Large intestine (tissue), 3 donors: Measurements from ENCODE around the gene CHRM3. TPM values are rescaled to one million over a fixed set of nuclear protein-coding genes. Genes with fewer than 3 reads are reported as not detected.
"Not testable (repeated sequence)": the region's sequence is repeated elsewhere in the genome, so short reads cannot be mapped to it uniquely, and the experiment has no call there.

ENCODE experiments used
- DNase-seq, 2 donors: peaks; one replicate each; pipeline versions ENCODE4 v3.0.0 to v3.0.0-alpha.2; 2013
- H3K27ac ChIP-seq: one replicate; pipeline ENCODE4 v1.5.1; 2013; ENCODE audit warnings: low read length
- H3K27me3 ChIP-seq: 2 replicates; pipeline ENCODE4 v1.6.1; 2013; ENCODE audit warnings: low read length; ENCODE audit not compliant: control insufficient read depth, insufficient read depth
- H3K36me3 ChIP-seq: 2 replicates; pipeline ENCODE4 v1.6.1; 2013; ENCODE audit warnings: low read length; ENCODE audit not compliant: control insufficient read depth, insufficient read depth
- H3K4me1 ChIP-seq: one replicate; pipeline ENCODE4 v1.6.1; 2013; ENCODE audit warnings: low read length; ENCODE audit not compliant: control insufficient read depth, insufficient read depth
- H3K4me3 ChIP-seq: one replicate; pipeline ENCODE4 v1.5.1; 2013; ENCODE audit warnings: low read length
- H3K9me3 ChIP-seq: one replicate; pipeline ENCODE4 v1.6.1; 2013; ENCODE audit warnings: mild to moderate bottlenecking, low read depth, low read length, moderate library complexity; ENCODE audit not compliant: control insufficient read depth
- WGBS: methylation state at CpG from one replicate; pipeline ENCODE4 v1.1.5; 2013; ENCODE audit warnings: low lambda C conversion rate; ENCODE audit not compliant: insufficient coverage; 5-methylcytosine and 5-hydroxymethylcytosine counted together
- polyA plus RNA-seq: library from polyadenylated mRNA; unstranded; fragments of 120-200 nt; gene quantifications from one replicate; pipeline ENCODE4 v1.2.1, GENCODE V29; 2013

Gene CHRM3
- polyA plus RNA-seq, 1 donor, result 9.5 TPM

DNA sequence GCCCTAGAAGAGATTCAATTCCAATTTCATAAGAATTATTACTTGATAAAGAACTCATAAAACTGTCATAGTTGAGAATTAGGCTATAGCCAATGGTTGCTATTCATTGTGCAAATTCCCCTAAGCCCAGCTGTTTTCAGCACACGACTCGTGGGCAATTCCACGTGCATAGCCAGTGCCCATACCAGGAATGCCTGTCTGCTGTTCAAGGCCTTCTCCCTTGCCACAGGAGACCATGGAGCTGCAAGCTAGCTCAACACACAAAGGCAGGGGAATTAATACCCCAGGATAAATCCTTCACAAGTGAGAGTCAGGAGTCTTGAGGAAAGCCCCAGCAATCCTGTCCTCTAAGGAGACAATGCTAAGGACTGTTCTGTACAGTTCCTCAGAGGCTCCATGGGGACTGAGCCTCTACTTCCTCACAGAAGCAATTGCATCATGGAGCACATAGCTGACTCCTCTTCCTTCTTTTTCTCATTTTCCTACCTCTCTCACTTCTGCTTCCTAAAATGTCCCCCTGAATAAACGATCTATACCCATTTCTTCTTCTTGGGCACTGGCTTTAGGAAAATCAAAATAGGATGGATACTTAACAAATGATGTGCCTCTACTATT is 19.1 kb upstream of the CHRM3 start:
- Histone ChIP-seq H3K27ac (no peak overlapping the region), H3K27me3 (no peaks in the 10 kb centered on the region), H3K4me1 (peaks cover 2% of the 10 kb centered on the region), H3K9me3 (no peaks in the 10 kb centered on the region), H3K4me3 (no peak overlapping the region), H3K36me3 (no peaks in the 10 kb centered on the region)
- no peak for DNase-seq
- WGBS, result 100% methylated on average over 1 of the region's 4 CpGs

DNA sequence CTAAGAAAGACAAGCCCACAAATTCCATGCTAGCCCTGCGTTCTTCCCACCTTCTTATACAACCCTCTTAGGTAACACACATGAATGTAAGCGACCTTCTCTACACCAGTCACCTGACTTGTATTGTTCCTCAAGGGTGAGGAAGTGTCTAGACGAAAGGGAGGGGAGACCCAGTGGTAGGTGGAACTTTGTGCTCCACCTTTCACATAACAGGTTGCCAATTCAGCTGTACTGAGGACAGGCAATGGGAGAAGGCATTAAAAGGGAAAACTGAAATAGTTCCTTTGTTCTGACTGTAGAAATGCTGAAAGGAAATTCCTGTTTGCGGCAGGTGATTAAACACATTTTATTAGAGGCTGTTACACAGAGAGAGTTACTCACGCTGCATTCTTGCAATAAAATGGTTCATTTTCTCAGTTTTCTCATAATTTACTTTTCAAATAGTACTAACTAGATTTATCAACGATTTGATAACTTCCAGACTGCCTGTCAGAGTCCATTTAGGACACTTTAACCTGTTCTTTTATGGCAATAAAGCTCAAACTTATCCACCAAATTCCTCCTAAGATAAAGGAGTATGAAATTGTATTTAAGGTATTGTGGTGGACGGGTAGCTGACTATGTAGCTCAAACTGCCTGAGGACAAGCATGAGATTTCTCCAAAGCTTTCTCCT is 17.8 kb upstream of the CHRM3 start:
- Histone ChIP-seq H3K36me3 (no peaks in the 10 kb centered on the region), H3K4me1 (peaks cover 2% of the 10 kb centered on the region), H3K27me3 (no peaks in the 10 kb centered on the region), H3K9me3 (no peaks in the 10 kb centered on the region), H3K4me3 (no peak overlapping the region), H3K27ac (peak overlapping the region; percentile 47)
- WGBS, result 35% methylated on average over 2 of the region's 7 CpGs
- peak; percentile 81 to 95 for DNase-seq

DNA sequence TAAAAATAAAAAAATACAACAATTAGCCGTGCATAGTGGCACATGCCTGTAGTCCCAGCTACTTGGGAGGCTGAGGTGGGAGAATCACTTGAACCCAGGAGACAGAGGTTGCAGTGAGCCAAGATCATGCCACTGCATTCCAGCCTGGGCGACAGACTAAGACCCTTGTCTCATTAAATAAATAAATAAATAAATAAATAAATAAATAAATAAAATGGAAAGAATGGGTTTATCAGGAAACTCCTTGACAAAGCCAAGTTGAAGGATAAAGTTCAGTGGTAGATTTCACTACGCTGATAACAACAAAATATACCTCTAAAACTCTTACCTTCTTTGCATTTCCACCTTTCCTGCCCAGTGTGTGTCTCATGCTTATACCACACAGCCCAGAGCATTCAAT is 15.5 kb upstream of the CHRM3 start:
- H3K9me3 ChIP-seq, H3K36me3 ChIP-seq, H3K4me3 ChIP-seq, H3K4me1 ChIP-seq, H3K27me3 ChIP-seq, H3K27ac ChIP-seq, DNase-seq: not testable (repeated sequence)
- 58% methylated on average over 2 of the region's 3 CpGs for WGBS

DNA sequence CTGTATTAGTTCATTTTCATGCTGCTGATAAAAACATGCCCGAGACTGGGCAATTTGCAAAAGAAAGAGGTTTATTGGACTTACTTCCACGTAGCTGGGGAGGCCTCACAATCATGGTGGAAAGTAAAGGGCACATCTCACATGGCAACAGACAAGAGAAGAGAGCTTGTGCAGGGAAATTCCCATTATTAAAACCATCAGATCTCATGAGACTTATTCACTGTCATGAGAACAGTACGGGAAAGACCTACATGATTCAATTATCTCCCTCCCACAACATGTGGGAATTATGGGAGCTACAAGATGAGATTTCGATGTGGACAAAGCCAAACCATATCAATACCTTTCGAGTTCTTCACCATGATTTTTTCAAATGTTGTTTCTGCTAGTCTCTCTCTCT is 3.7 kb upstream of the CHRM3 start:
- no CpG with 5 or more reads among the region's 5 CpGs for WGBS
- peaks cover 15% of the 10 kb centered on the region for H3K27me3 ChIP-seq
- no peak overlapping the region for H3K27ac ChIP-seq

DNA sequence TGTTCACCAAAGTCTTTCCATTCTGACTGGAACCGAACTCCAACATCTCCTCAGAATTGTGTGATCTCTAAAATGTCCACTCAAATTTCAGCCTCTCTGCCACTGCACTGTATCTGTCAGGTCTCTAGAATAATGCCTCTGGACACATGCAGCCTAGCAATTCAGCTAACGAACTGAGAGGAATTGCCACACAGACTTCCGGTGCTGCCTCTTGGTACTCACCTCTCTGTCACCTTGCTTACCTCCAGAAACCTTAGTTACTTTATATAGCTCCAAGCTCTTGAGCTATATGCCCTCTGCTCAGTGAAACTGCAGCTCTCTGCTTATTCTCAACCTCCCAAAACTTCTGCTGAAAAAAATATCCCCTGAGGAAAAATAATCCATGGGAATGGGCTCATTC is 2.7 kb upstream of the CHRM3 start:
- Histone ChIP-seq H3K4me1 (no peaks in the 10 kb centered on the region), H3K27ac (no peak overlapping the region), H3K27me3 (peaks cover 22% of the 10 kb centered on the region), H3K36me3 (no peaks in the 10 kb centered on the region), H3K4me3 (no peak overlapping the region), H3K9me3 (peaks cover 3% of the 10 kb centered on the region)
- DNase-seq, result no peak
- 83% methylated on average over 1 of the region's 3 CpGs for WGBS

More for the DNA sequence above, 3.7 kb upstream of the CHRM3 start:
- H3K36me3 ChIP-seq, result no peaks in the 10 kb centered on the region
- no peak for DNase-seq
- H3K4me1 ChIP-seq, result no peaks in the 10 kb centered on the region
- peaks cover 3% of the 10 kb centered on the region for H3K9me3 ChIP-seq
- H3K4me3 ChIP-seq, result no peak overlapping the region

DNA sequence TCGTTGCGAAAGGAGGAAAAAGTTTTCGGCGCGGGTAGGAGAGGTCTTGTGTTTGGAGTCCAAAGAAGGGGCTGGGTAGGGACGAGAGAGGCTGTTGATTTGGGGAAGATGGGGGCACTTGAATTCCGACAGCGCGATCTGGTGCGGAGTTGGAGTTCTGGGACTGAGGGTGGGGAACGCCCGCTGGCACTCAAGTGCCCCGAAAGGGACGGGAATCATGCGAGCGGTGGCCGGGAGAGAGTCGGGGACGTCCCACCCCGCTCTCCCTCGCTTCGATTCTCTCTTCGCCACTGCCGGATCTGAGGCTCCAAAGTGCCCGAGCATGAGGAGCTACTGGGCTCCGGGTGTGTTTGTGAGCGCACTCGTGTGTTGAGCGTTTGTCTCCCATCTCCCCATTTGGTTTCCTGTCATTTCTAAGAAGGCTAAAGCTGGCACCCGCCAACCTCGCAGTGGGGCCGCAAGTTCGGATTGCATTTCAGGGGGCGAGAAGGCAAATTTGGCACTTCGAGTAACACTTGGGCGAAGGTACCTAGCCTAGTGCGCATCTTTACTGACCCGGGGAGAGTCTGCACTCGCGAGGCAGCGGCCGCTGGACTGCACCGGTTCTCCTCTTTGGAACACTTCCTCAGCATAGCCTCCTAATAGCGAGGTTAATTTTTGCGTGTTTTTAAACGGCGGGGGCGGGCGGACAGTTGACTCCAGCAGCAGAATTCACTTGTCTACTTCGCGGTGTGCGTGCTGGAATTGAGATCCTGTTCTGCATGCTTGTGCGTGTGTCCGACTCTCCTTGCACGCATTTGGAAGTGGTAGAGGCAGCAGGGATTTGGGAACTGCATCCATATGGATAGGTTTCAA is 1.2 kb downstream of the CHRM3 start:
- H3K4me3 ChIP-seq, result peak overlapping the region; percentile 60
- peak in 1 of 2 donors; percentile 71 for DNase-seq
- H3K36me3 ChIP-seq, result no peaks in the 10 kb centered on the region
- H3K27ac ChIP-seq, result no peak overlapping the region
- no CpG with 5 or more reads among the region's 55 CpGs for WGBS
- H3K9me3 ChIP-seq, result no peaks in the 10 kb centered on the region
- H3K4me1 ChIP-seq, result no peaks in the 10 kb centered on the region
- H3K27me3 ChIP-seq, result peaks cover 22% of the 10 kb centered on the region

DNA sequence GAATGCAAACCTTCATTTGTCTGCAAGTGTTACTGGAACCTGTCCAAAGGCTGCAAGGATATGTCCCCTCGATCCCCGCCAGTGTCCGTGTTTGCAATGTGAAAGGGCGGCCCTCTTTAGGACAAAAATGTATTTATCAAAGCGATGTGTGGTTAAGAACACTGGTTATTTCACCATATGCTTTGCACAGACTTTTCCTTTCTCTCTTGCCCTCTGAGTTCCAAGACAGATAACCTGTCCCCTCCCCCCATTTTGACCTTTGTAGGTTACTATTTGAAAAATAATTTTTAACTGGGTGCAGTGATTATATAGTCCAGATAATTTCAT is 1.8 kb downstream of the CHRM3 start:
- peaks cover 22% of the 10 kb centered on the region for H3K27me3 ChIP-seq
- H3K4me1 ChIP-seq, result no peaks in the 10 kb centered on the region
- H3K36me3 ChIP-seq, result no peaks in the 10 kb centered on the region

DNA sequence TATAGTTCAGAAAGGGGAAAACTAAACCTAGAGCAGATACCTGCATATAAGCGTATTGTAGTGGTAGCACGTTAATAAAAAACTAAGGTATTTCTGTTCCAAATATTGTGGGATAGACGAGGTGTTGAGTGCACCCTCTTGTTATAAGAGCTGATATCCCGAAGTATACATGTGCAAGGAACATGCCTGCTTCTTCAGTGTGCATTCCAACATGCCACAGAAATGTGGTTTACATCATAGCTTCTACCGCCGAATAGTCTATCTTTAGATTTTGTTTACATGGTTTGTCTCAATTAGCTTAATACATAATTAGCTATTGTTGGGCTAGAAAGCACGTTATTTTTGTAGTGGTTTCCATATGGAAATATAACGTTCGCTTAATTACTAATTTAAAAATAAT is 2.2 kb downstream of the CHRM3 start:
- H3K4me1 ChIP-seq, result no peaks in the 10 kb centered on the region
- WGBS, result 75% methylated on average over 5 of the region's 9 CpGs
- no peaks in the 10 kb centered on the region for H3K9me3 ChIP-seq
- H3K4me3 ChIP-seq, result peak overlapping the region; percentile 60
- peaks cover 22% of the 10 kb centered on the region for H3K27me3 ChIP-seq
- no peak for DNase-seq
- no peak overlapping the region for H3K27ac ChIP-seq
- no peaks in the 10 kb centered on the region for H3K36me3 ChIP-seq

More for the DNA sequence above, 1.8 kb downstream of the CHRM3 start:
- no peaks in the 10 kb centered on the region for H3K9me3 ChIP-seq
- no CpG with 5 or more reads among the region's 5 CpGs for WGBS
- DNase-seq, result no peak
- peak overlapping the region; percentile 60 for H3K4me3 ChIP-seq
- no peak overlapping the region for H3K27ac ChIP-seq

DNA sequence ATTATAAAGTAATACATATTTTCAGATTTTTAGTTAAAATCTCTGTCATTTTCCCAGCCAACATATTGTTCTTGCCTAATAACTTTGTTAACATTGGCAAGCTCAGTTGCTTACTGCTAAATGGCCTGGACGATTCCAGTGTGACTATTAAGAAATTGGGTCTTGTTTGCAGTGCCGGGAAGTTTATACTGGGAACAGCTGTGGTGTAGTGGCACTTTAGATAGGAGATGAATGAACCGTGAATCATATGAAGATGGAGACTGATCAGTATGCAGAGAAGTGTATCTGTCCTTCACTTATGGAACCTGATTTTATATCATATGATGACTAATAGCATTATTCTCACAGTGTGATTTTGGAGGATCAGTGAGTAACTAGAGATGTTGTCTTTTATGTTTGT is 3.3 kb downstream of the CHRM3 start:
- H3K4me3 ChIP-seq, result no peak overlapping the region

DNA sequence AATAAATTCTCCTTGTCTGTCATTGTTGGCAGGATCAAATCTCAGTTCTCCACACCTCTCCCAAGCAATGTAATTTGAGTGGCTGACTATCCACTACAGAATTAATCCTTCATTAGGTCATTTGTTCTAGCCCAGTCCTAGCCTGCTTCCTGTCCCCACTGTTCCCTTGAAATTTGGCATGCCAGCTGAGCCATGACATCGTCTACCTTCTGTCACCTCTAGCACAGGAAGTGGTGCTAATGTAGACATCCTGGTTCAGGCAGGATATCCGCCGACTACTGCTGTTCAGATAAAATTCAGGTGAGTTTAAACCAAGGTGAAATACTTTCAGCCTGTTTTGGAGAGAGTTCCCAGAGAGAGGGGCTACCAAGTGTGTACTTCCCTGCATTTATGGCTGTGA is 5.9 kb downstream of the CHRM3 start:
- WGBS, result no CpG with 5 or more reads among the region's 3 CpGs
- peaks cover 10% of the 10 kb centered on the region for H3K27me3 ChIP-seq
- no peaks in the 10 kb centered on the region for H3K9me3 ChIP-seq
- H3K4me3 ChIP-seq, result no peak overlapping the region
- H3K4me1 ChIP-seq, result no peaks in the 10 kb centered on the region
- no peak overlapping the region for H3K27ac ChIP-seq
- DNase-seq, result no peak
- H3K36me3 ChIP-seq, result no peaks in the 10 kb centered on the region

More for the DNA sequence above, 3.3 kb downstream of the CHRM3 start:
- Histone ChIP-seq H3K36me3 (no peaks in the 10 kb centered on the region), H3K27me3 (peaks cover 22% of the 10 kb centered on the region), H3K4me1 (no peaks in the 10 kb centered on the region), H3K27ac (no peak overlapping the region), H3K9me3 (no peaks in the 10 kb centered on the region)
- no peak for DNase-seq
- WGBS, result no CpG with 5 or more reads among the region's 3 CpGs
